ENCODE data around the gene ACSBG1.

The ACSBG1 gene

DNA sequence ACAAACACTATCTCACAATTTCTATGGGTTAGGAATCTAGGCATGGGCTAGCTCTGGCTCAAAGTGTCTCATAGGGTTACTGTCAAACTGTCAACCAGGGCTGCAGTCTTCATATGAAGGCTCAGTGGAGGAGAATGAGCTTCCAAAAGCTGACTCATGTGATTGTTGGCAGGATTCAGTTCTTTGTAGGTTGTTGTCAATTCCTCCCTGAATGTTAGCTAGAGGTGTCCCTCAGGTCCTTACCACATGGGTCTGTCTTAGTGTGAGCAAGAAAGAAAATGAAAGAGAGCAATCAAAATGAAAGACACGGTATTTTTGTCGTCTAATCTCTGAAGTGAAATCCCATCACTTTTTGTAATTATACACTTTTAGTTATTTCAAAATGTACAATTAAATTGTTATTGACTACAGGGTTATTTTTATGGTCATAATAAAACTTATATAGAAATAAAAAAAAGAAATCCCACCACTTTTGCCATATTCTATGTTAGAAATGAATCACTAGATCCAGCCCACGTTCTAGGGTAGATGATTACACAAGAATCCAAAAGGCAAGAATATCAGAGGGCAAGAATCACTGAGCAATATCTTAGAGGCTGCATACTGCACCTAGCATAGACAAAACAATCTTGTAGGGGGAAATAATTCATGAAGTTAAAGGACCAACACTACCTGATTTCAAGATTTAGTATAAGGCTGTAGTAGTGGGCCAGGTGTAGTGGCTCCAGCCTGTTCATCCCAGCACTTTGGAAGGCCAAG is 8.4 kb downstream of the ACSBG1 start:
- DNase-seq (ENCODE audit: extremely low spot score) = no peak
- CTCF ChIA-PET = interaction anchor here (0.7 to 1.1 kb wide), 2 partner anchors 16 to 83 kb away, joined by 3 to 4 read pairs; no protein-coding TSS in a partner anchor
- POLR2A ChIA-PET = no interaction called here
- no peak for TF ChIP-seq L3MBTL2 (conservative IDR thresholded peaks at IDR 0.05)
- no peak for TF ChIP-seq SP1 (IDR thresholded peaks at IDR 0.05)
- TF ChIP-seq HDGF (IDR thresholded peaks at IDR 0.05; ENCODE audit: borderline replicate concordance) = no peak
- no peak for TF ChIP-seq FOXK2 (IDR thresholded peaks at IDR 0.05)
- TF ChIP-seq TARDBP (IDR thresholded peaks at IDR 0.05) = no peak
- no peak for TF ChIP-seq ELF4 (IDR thresholded peaks at IDR 0.05)
- no peak for TF ChIP-seq SUZ12 (IDR thresholded peaks at IDR 0.05)
- no peak for TF ChIP-seq LEF1 (IDR thresholded peaks at IDR 0.05; ENCODE audit: borderline replicate concordance)
- no peak for TF ChIP-seq ARNT (IDR thresholded peaks at IDR 0.05)
- no peak for TF ChIP-seq FOXM1 (IDR thresholded peaks at IDR 0.05; ENCODE audit: borderline replicate concordance)
- TF ChIP-seq CTBP1 (IDR thresholded peaks at IDR 0.05; ENCODE audit: borderline replicate concordance) = no peak
- no peak for TF ChIP-seq BHLHE40 (IDR thresholded peaks at IDR 0.05; ENCODE audit: borderline replicate concordance)
- TF ChIP-seq, protein P1, sequence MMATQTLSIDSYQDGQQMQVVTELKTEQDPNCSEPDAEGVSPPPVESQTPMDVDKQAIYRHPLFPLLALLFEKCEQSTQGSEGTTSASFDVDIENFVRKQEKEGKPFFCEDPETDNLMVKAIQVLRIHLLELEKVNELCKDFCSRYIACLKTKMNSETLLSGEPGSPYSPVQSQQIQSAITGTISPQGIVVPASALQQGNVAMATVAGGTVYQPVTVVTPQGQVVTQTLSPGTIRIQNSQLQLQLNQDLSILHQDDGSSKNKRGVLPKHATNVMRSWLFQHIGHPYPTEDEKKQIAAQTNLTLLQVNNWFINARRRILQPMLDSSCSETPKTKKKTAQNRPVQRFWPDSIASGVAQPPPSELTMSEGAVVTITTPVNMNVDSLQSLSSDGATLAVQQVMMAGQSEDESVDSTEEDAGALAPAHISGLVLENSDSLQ (IDR thresholded peaks at IDR 0.05) = no peak
- TF ChIP-seq FOXA1 (IDR thresholded peaks at IDR 0.05) = no peak
- no peak for TF ChIP-seq NFRKB (IDR thresholded peaks at IDR 0.05)
- no peak for TF ChIP-seq ZNF384 (IDR thresholded peaks at IDR 0.05)

GRCh38 chr15:78224023-78224411 is 10.3 kb downstream of the ACSBG1 start:
- CTCF ChIA-PET = interaction anchor here (1.4 kb wide), 1 partner anchor 28 kb away, joined by 3 read pairs; no protein-coding TSS in a partner anchor
- POLR2A ChIA-PET = no interaction called here
- no peak for DNase-seq (ENCODE audit: extremely low spot score)
- TF ChIP-seq NFRKB (IDR thresholded peaks at IDR 0.05) (no peak), HDGF (IDR thresholded peaks at IDR 0.05; ENCODE audit: borderline replicate concordance) (no peak), BHLHE40 (IDR thresholded peaks at IDR 0.05; ENCODE audit: borderline replicate concordance) (no peak), FOXM1 (IDR thresholded peaks at IDR 0.05; ENCODE audit: borderline replicate concordance) (no peak), ARNT (IDR thresholded peaks at IDR 0.05) (no peak), L3MBTL2 (conservative IDR thresholded peaks at IDR 0.05) (no peak), FOXK2 (IDR thresholded peaks at IDR 0.05) (no peak)

DNA sequence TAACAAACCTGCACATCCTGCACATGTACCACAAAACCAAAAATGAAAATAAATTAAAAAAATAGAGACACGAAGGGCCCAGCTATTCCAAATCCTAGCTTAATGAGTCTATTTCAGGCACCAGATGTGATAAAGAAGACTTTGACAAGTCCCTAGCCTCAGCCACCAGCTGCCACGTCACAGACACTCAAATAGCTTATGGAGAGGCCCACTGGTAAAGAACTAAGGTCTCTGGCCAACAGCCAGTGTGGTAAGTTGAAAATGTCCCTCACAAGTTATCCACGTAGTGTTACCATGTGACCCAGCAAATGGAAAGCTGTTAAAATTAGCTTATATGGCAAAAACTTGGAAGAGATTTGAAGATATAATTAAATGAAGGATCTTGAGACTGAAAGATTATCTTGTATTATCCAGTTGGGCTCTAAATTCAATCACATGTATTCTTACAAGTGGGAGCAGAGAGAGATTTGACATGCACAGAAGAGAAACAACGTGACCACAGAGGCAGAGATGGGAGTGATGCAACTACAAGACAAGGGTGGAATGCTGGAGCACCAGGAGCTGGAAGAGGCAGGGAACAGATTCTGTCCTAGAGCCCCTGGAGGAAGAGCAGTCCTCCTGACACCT is 10.9 kb downstream of the ACSBG1 start:
- POLR2A ChIA-PET = no interaction called here
- no peak for TF ChIP-seq L3MBTL2 (conservative IDR thresholded peaks at IDR 0.05)
- no peak for TF ChIP-seq FOXM1 (IDR thresholded peaks at IDR 0.05; ENCODE audit: borderline replicate concordance)
- no peak for TF ChIP-seq ZNF384 (IDR thresholded peaks at IDR 0.05)
- no peak for TF ChIP-seq SUZ12 (IDR thresholded peaks at IDR 0.05)
- no peak for TF ChIP-seq TARDBP (IDR thresholded peaks at IDR 0.05)
- TF ChIP-seq CTBP1 (IDR thresholded peaks at IDR 0.05; ENCODE audit: borderline replicate concordance) = no peak
- no peak for TF ChIP-seq FOXK2 (IDR thresholded peaks at IDR 0.05)
- TF ChIP-seq LEF1 (IDR thresholded peaks at IDR 0.05; ENCODE audit: borderline replicate concordance) = no peak
- CTCF ChIA-PET = interaction anchor here (1.4 kb wide), 1 partner anchor 28 kb away, joined by 3 read pairs; no protein-coding TSS in a partner anchor
- DNase-seq (ENCODE audit: extremely low spot score) = no peak

DNA sequence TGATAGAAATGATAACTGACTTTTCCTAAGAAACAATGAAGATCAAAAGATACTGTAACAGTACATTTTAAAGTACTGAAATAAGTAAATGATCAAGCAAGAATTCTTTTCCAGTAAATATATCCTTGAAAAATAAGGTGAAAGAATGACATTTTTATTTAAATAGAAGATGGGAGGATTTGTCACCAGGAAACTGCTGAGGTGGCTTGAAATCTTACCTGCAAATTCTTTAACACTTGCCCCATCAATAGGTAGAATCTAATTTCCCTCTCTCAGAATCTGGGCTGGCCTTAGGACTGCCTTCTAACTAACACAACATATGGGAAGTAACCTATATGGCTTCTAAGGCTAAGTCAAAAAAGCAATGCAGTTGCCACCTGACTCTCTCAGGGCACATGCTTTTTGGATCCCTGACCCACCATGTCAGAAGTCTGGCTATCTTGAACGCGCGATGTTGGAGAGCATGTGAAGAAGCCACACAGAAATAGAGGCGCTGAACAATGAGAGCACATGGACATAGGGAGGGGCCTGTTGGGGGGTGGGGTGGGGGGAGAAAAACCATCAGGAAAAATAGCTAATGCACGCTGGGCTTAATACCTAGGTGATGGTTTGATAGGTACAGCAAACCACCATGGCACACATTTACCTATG is 11.5 kb downstream of the ACSBG1 start:
- no peak for TF ChIP-seq HDGF (IDR thresholded peaks at IDR 0.05; ENCODE audit: borderline replicate concordance)
- no peak for TF ChIP-seq LEF1 (IDR thresholded peaks at IDR 0.05; ENCODE audit: borderline replicate concordance)
- CTCF ChIA-PET = no interaction called here
- DNase-seq (ENCODE audit: extremely low spot score) = no peak
- POLR2A ChIA-PET = no interaction called here

GRCh38 chr15:78220713-78221112 is 13.7 kb downstream of the ACSBG1 start:
- TF ChIP-seq FOXM1 (IDR thresholded peaks at IDR 0.05; ENCODE audit: borderline replicate concordance) = no peak
- TF ChIP-seq NFRKB (IDR thresholded peaks at IDR 0.05) = no peak
- TF ChIP-seq CTBP1 (IDR thresholded peaks at IDR 0.05; ENCODE audit: borderline replicate concordance) = no peak
- TF ChIP-seq ZNF384 (IDR thresholded peaks at IDR 0.05) = no peak
- TF ChIP-seq, protein P1 (IDR thresholded peaks at IDR 0.05) = no peak
- TF ChIP-seq ARNT (IDR thresholded peaks at IDR 0.05) = no peak
- TF ChIP-seq BHLHE40 (IDR thresholded peaks at IDR 0.05; ENCODE audit: borderline replicate concordance) = no peak
- TF ChIP-seq SUZ12 (IDR thresholded peaks at IDR 0.05) = no peak
- TF ChIP-seq FOXK2 (IDR thresholded peaks at IDR 0.05) = no peak
- no peak for TF ChIP-seq TARDBP (IDR thresholded peaks at IDR 0.05)
- no peak for TF ChIP-seq HDGF (IDR thresholded peaks at IDR 0.05; ENCODE audit: borderline replicate concordance)
- no peak for TF ChIP-seq SP1 (IDR thresholded peaks at IDR 0.05)
- no peak for TF ChIP-seq L3MBTL2 (conservative IDR thresholded peaks at IDR 0.05)
- no peak for TF ChIP-seq LEF1 (IDR thresholded peaks at IDR 0.05; ENCODE audit: borderline replicate concordance)
- no peak for TF ChIP-seq ELF4 (IDR thresholded peaks at IDR 0.05)
- no peak for TF ChIP-seq FOXA1 (IDR thresholded peaks at IDR 0.05)
- CTCF ChIA-PET = no interaction called here
- no peak for DNase-seq (ENCODE audit: extremely low spot score)
- POLR2A ChIA-PET = no interaction called here

DNA sequence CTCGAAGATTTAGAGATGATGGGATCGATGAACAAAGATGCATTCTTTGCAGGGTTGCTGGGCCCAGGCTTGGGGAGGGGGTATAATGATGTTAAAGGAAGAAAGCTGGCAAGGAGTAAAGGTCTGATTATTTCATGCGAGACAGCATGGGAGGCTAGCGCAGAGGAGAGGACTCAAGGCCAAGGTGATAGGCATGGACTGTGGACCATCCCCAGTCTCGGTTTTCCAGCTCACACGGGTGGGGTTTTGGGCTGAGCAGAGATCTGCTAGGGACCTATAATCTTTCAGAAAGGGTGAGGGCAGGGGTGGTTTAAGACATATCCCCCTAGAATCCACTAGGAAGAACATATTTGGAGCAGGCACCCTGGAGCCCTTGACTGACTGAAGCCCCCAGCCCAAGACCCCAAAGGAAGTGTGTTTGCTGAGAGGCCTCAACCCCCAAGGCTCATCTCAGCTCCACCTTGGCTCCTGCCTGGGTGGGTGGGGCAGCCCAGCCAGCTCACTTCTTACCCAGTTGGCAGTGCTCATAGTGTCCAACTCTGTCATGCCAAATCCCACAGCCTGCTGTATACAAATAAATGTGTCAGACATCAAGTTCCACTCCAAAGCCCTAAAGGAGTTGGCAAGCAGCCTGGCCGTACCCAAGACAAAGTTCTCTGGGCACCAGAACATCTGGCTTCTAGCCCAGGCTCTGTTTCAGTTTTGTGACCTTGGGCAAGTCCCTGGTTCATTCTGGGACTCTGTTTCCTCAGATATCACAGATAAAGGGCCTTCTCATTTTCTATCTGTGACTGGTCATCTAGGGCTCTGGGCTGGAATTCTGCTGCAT is 17.9 kb downstream of the ACSBG1 start:
- TF ChIP-seq SUZ12 (IDR thresholded peaks at IDR 0.05) (no peak), NFRKB (IDR thresholded peaks at IDR 0.05) (no peak), LEF1 (IDR thresholded peaks at IDR 0.05; ENCODE audit: borderline replicate concordance) (no peak), ARNT (IDR thresholded peaks at IDR 0.05) (no peak), HDGF (IDR thresholded peaks at IDR 0.05; ENCODE audit: borderline replicate concordance) (no peak), CTBP1 (IDR thresholded peaks at IDR 0.05; ENCODE audit: borderline replicate concordance) (no peak)
- no peak for DNase-seq (ENCODE audit: extremely low spot score)
- CTCF ChIA-PET = no interaction called here
- POLR2A ChIA-PET = no interaction called here

All from HEK293T (cell line).